Osteocyte (in vitro differentiated cells): ENCODE data around the gene SLFN12. TPM values are rescaled to one million over a fixed set of nuclear protein-coding genes. Genes with fewer than 3 reads are reported as not detected.
"Not testable (repeated sequence)": the region's sequence is repeated elsewhere in the genome, so short reads cannot be mapped to it uniquely, and the experiment has no call there.

ENCODE experiments used
- DNase-seq: peaks from one replicate; pipeline ENCODE4 v3.0.0; 2021; ENCODE audit warnings: mixed read lengths; ENCODE audit not compliant: unreplicated experiment; ENCODE audit errors: extremely low spot score
- H3K27ac Mint-ChIP-seq: one replicate; pipeline ENCODE4 v1.8.0; 2021; ENCODE audit warnings: mild to moderate bottlenecking, mixed read lengths; ENCODE audit not compliant: unreplicated experiment
- H3K27me3 Mint-ChIP-seq: one replicate; pipeline ENCODE4 v1.8.0; 2021; ENCODE audit warnings: mixed read lengths; ENCODE audit not compliant: unreplicated experiment
- H3K36me3 Mint-ChIP-seq: one replicate; pipeline ENCODE4 v1.8.0; 2021; ENCODE audit warnings: mixed read lengths; ENCODE audit not compliant: unreplicated experiment
- H3K4me1 Mint-ChIP-seq: one replicate; pipeline ENCODE4 v1.8.0; 2021; ENCODE audit warnings: mixed read lengths; ENCODE audit not compliant: unreplicated experiment
- H3K4me3 Mint-ChIP-seq: one replicate; pipeline ENCODE4 v1.8.0; 2021; ENCODE audit warnings: mild to moderate bottlenecking, moderate library complexity, mixed read lengths; ENCODE audit not compliant: unreplicated experiment
- H3K9me3 Mint-ChIP-seq: one replicate; pipeline ENCODE4 v1.8.0; 2021; ENCODE audit warnings: mixed read lengths; ENCODE audit not compliant: unreplicated experiment
- CTCF ChIP-seq: fragments of 200-600 bp; sonication (generic); IDR thresholded peaks from 2 replicates; pipeline ENCODE4 v1.5.0; 2021; ENCODE audit warnings: antibody characterized with exemption, mild to moderate bottlenecking, moderate library complexity
- total RNA-seq: library from RNA; stranded (reverse); gene quantifications from 2 replicates; pipeline ENCODE4 v1.2.1, GENCODE V29; 2021

Gene SLFN12
- total RNA-seq, 1 donor from 2014 or later = 24.2 TPM

- Mint-ChIP-seq H3K27me3 (no peaks in the 10 kb centered on the region), H3K4me3 (no peak overlapping the region), H3K27ac (no peak overlapping the region), H3K9me3 (peaks cover 4% of the 10 kb centered on the region), H3K4me1 (no peaks in the 10 kb centered on the region), H3K36me3 (peaks cover 52% of the 10 kb centered on the region)
- TF ChIP-seq CTCF = no peak
- no peak for DNase-seq
These were observed 24.8 kb downstream of the SLFN12 start for GRCh38 chr17:35407531-35407930.

GRCh38 chr17:35406568-35406967 lies 25.7 kb downstream of the SLFN12 start:
- DNase-seq = no peak
- no peaks in the 10 kb centered on the region for H3K4me1 Mint-ChIP-seq
- peaks cover 4% of the 10 kb centered on the region for H3K9me3 Mint-ChIP-seq
- TF ChIP-seq CTCF = no peak
- H3K4me3 Mint-ChIP-seq = no peak overlapping the region
- H3K27ac Mint-ChIP-seq = no peak overlapping the region
- H3K27me3 Mint-ChIP-seq = no peaks in the 10 kb centered on the region
- H3K36me3 Mint-ChIP-seq = peaks cover 49% of the 10 kb centered on the region

GRCh38 chr17:35404360-35404759 lies 27.9 kb downstream of the SLFN12 start:
- Mint-ChIP-seq H3K36me3 (peaks cover 31% of the 10 kb centered on the region), H3K27me3 (no peaks in the 10 kb centered on the region), H3K9me3 (peaks cover 4% of the 10 kb centered on the region), H3K4me3 (no peak overlapping the region), H3K4me1 (no peaks in the 10 kb centered on the region), H3K27ac (no peak overlapping the region)
- DNase-seq = no peak
- no peak for TF ChIP-seq CTCF

- H3K4me3 Mint-ChIP-seq, H3K4me1 Mint-ChIP-seq, H3K36me3 Mint-ChIP-seq, H3K27me3 Mint-ChIP-seq, DNase-seq, H3K27ac Mint-ChIP-seq: not testable (repeated sequence)
- peaks cover 10% of the 10 kb centered on the region for H3K9me3 Mint-ChIP-seq
These were observed 38.5 kb downstream of the SLFN12 start for GRCh38 chr17:35393783-35394182.

GRCh38 chr17:35390663-35391062 lies 41.6 kb downstream of the SLFN12 start:
- no peak for TF ChIP-seq CTCF
- H3K4me3 Mint-ChIP-seq = no peak overlapping the region

GRCh38 chr17:35390156-35390555 lies 42.1 kb downstream of the SLFN12 start:
- H3K4me3 Mint-ChIP-seq = no peak overlapping the region
- H3K4me1 Mint-ChIP-seq = no peaks in the 10 kb centered on the region

More at GRCh38 chr17:35390663-35391062, 41.6 kb downstream of the SLFN12 start:
- Mint-ChIP-seq H3K4me1 (no peaks in the 10 kb centered on the region), H3K36me3 (peaks cover under 1% of the 10 kb centered on the region), H3K27ac (no peak overlapping the region), H3K9me3 (peaks cover 26% of the 10 kb centered on the region), H3K27me3 (peaks cover 17% of the 10 kb centered on the region)
- no peak for DNase-seq

More at GRCh38 chr17:35390156-35390555, 42.1 kb downstream of the SLFN12 start:
- H3K36me3 Mint-ChIP-seq = no peaks in the 10 kb centered on the region
- H3K9me3 Mint-ChIP-seq = peaks cover 26% of the 10 kb centered on the region
- no peak for TF ChIP-seq CTCF
- H3K27ac Mint-ChIP-seq = no peak overlapping the region
- no peak for DNase-seq
- H3K27me3 Mint-ChIP-seq = peaks cover 19% of the 10 kb centered on the region
